NCI-H2171 (cell line): Measurements from ENCODE around the gene SERINC2.
A peak's percentile ranks its signal among the peaks of the same experiment; 100 is the strongest.

Source experiments
- DNase-seq: peaks from one replicate; lab custom pipeline; 2025; lab: John Stamatoyannopoulos, UW

Gene SERINC2

GRCh38 chr1:31434101-31434871 lies 21.3 kb downstream of the SERINC2 start:
- peak; percentile 80 for DNase-seq

GRCh38 chr1:31434979-31435378 lies 22.0 kb downstream of the SERINC2 start:
- DNase-seq, result no peak

GRCh38 chr1:31435471-31436409 lies 22.7 kb downstream of the SERINC2 start:
- no peak for DNase-seq

- no peak for DNase-seq
These were observed 23.8 kb downstream of the SERINC2 start for GRCh38 chr1:31436596-31437432.

GRCh38 chr1:31437433-31438037 lies 24.5 kb downstream of the SERINC2 start:
- no peak for DNase-seq

- no peak for DNase-seq
These were observed 26.3 kb downstream of the SERINC2 start for GRCh38 chr1:31439276-31439675.

GRCh38 chr1:31441073-31441472 lies 28.1 kb downstream of the SERINC2 start:
- DNase-seq, result peak; percentile 51

- DNase-seq, result no peak
These were observed 28.5 kb downstream of the SERINC2 start for GRCh38 chr1:31441558-31441957.

GRCh38 chr1:31441970-31442647 lies 29.1 kb downstream of the SERINC2 start:
- no peak for DNase-seq

GRCh38 chr1:31442648-31442994 lies 29.6 kb downstream of the SERINC2 start:
- no peak for DNase-seq

- DNase-seq, result no peak
These were observed 30.7 kb downstream of the SERINC2 start for GRCh38 chr1:31443673-31444072.

GRCh38 chr1:31444725-31445448 lies 31.9 kb downstream of the SERINC2 start:
- DNase-seq, result peak; percentile 66

GRCh38 chr1:31445951-31446350 lies 32.9 kb downstream of the SERINC2 start:
- no peak for DNase-seq

GRCh38 chr1:31447210-31447609 lies 34.2 kb downstream of the SERINC2 start:
- DNase-seq, result no peak

GRCh38 chr1:31453384-31454079 lies 40.5 kb downstream of the SERINC2 start:
- no peak for DNase-seq

- no peak for DNase-seq
These were observed 45.4 kb downstream of the SERINC2 start for GRCh38 chr1:31458287-31458896.

GRCh38 chr1:31460027-31460426 lies 47.0 kb downstream of the SERINC2 start:
- no peak for DNase-seq

GRCh38 chr1:31467005-31467674 lies 54.1 kb downstream of the SERINC2 start:
- no peak for DNase-seq

- no peak for DNase-seq
These were observed 57.8 kb downstream of the SERINC2 start for GRCh38 chr1:31470794-31471315.
